Measurements from ENCODE around the gene LMX1A. TPM values are rescaled to one million over a fixed set of nuclear protein-coding genes. Genes with fewer than 3 reads are reported as not detected.

Gene LMX1A
- total RNA-seq, 2 experiments from 2014 or later, result not detected

DNA sequence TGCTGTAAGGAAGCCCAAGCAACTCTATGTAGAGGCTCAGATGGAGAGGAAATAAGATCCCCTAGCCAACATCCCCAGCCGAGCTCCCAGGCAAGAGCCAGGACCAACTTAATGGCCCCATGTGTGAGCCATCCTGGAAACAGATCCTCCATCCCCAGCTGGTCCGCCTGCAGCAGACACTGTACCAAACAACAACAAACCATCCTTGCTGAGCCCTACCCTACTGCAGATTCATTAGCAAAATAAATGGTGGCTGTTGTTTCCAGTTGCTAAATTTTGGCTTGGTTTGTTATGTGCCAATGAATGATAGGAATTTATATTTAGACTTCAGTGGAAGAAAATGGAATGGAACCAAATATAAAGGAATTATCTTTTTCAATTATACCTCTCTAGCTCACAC is 43.9 kb downstream of the LMX1A start:
- DNase-seq, result no peak
- peaks cover 28% of the 10 kb centered on the region for H3K27me3 Mint-ChIP-seq (ENCODE audit: low read depth)
- intact Hi-C loops (cut with micrococcal nuclease), result no loop called here
- no peak overlapping the region for H3K4me3 Mint-ChIP-seq
- H3K9me3 Mint-ChIP-seq, result no peaks in the 10 kb centered on the region
- H3K27ac Mint-ChIP-seq, result no peak overlapping the region
- CTCF ChIA-PET, result interaction anchor here (0.9 kb wide), 1 partner anchor 30 kb away, joined by 4 read pairs; no protein-coding TSS in a partner anchor
- no peaks in the 10 kb centered on the region for H3K4me1 Mint-ChIP-seq (ENCODE audit: low read depth)
- no peaks in the 10 kb centered on the region for H3K36me3 Mint-ChIP-seq (ENCODE audit: low read depth)

DNA sequence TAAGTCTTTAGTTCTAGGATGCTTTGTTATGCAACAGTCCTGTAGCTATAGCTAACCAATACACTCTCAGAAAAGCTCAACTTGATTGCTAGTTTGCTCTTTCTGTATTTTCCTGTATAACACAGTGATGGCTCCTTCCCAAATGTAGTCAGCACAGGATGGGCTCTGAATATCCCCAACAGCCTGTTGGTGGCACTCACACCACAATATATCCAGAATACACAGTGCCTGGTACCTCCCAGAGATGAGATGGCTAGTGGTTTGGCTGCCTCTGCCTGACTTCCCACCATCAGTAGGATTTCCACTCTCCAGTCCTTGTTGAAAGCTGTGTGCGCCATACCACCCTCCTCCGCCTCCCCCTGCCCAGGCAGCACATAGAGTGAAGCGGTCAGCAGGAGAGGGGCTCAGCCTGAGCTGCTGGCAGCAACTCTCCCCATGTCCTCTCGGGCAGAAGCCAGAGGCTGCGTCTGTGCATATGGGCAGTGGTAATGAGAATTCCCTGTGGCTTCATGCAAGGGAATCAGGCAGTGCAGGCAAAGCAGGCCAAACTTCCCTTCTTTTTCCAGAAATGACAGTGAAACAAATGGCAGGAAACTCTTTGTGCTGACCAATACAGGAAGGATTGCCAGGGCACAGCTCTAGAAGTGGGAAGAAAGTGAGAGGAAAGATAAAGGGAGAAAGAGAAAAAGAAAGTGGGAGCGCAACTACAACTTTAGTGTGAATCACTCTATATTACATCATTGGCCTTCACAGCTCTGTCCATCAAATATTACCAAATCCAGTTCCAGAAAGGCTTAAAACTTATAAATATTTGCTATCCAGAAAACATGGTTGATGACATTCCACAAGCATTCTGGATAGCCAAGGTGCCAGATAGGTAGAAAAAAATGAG is 49.7 kb downstream of the LMX1A start:
- CTCF ChIA-PET, result no interaction called here
- intact Hi-C loops (cut with micrococcal nuclease), result no loop called here
- no peak overlapping the region for H3K4me3 Mint-ChIP-seq
- H3K27ac Mint-ChIP-seq, result no peak overlapping the region
- no peaks in the 10 kb centered on the region for H3K36me3 Mint-ChIP-seq (ENCODE audit: low read depth)
- H3K27me3 Mint-ChIP-seq (ENCODE audit: low read depth), result peaks cover 6% of the 10 kb centered on the region
- DNase-seq, result no peak
- H3K4me1 Mint-ChIP-seq (ENCODE audit: low read depth), result no peaks in the 10 kb centered on the region
- H3K9me3 Mint-ChIP-seq, result no peaks in the 10 kb centered on the region

- no peaks in the 10 kb centered on the region for H3K4me1 Mint-ChIP-seq (ENCODE audit: low read depth)
- CTCF ChIA-PET, result no interaction called here
- H3K27me3 Mint-ChIP-seq (ENCODE audit: low read depth), result peaks cover 5% of the 10 kb centered on the region
- DNase-seq, result no peak
- no peaks in the 10 kb centered on the region for H3K36me3 Mint-ChIP-seq (ENCODE audit: low read depth)
- H3K4me3 Mint-ChIP-seq, result no peak overlapping the region
- H3K9me3 Mint-ChIP-seq, result no peaks in the 10 kb centered on the region
- intact Hi-C loops (cut with micrococcal nuclease), result no loop called here
- no peak overlapping the region for H3K27ac Mint-ChIP-seq
These were observed 53.1 kb downstream of the LMX1A start for GRCh38 chr1:165303386-165303785.

GRCh38 chr1:165300400-165300903 is 56.1 kb downstream of the LMX1A start:
- Mint-ChIP-seq H3K4me1 (ENCODE audit: low read depth) (no peaks in the 10 kb centered on the region), H3K27ac (no peak overlapping the region), H3K36me3 (ENCODE audit: low read depth) (no peaks in the 10 kb centered on the region), H3K9me3 (no peaks in the 10 kb centered on the region), H3K27me3 (ENCODE audit: low read depth) (peaks cover 5% of the 10 kb centered on the region), H3K4me3 (no peak overlapping the region)
- CTCF ChIA-PET, result interaction anchor here (0.6 kb wide), 1 partner anchor 301 kb away, joined by 3 read pairs; no protein-coding TSS in a partner anchor
- intact Hi-C loops (cut with micrococcal nuclease), result no loop called here
- no peak for DNase-seq

DNA sequence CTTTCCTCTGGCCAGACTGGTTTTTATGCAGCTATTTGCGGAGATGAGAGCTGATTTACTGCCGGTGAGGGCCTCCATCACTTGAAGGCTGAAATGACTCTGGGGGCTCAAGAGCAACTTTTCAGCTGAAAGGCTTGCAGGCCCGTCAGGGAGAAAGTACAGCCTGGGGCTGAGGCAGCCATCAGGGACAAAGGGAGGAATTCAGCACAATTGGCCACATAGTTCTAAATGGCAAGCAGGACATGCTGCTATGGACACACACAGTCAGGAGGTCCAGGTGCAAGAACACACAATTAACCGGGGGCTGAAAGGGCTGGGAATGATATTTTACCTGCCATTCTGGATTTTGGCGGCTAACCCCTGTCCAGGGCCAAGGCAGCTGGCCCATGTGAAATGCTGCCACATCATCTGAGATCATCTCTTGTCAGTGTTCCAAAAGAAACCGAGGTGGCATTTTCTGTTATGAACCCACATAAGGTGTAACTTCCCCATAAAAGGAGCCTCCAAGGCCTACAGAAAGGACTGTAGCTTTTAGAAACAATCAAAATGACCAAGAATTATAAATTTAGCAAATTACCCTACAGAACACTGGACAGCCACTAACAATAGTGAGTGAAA is 58.2 kb downstream of the LMX1A start:
- Mint-ChIP-seq H3K36me3 (ENCODE audit: low read depth) (no peaks in the 10 kb centered on the region), H3K9me3 (no peaks in the 10 kb centered on the region), H3K4me3 (no peak overlapping the region), H3K4me1 (ENCODE audit: low read depth) (no peaks in the 10 kb centered on the region), H3K27ac (no peak overlapping the region), H3K27me3 (ENCODE audit: low read depth) (peaks cover 5% of the 10 kb centered on the region)
- intact Hi-C loops (cut with micrococcal nuclease), result no loop called here
- no peak for DNase-seq
- CTCF ChIA-PET, result no interaction called here

DNA sequence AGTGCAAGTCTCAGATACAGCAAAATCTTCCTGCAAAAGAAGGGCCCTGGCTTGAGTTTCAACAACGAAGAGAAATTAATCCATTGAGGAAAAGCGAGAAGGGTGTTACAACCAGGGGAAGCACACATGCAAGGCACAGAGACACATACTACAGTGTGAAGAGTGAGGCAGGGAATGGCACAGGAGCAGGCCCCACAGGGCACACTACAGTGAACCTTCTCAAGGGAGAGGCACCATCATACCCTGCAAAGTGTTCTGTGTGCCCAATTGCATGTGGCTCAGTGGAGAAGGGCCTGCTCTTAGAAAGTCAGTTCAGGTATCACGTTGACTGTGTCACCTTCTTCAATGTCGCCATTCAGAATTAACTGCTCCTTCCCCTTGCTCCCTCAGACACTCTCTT is 60.3 kb downstream of the LMX1A start:
- Mint-ChIP-seq H3K27ac (no peak overlapping the region), H3K4me3 (no peak overlapping the region), H3K9me3 (no peaks in the 10 kb centered on the region), H3K4me1 (ENCODE audit: low read depth) (no peaks in the 10 kb centered on the region), H3K27me3 (ENCODE audit: low read depth) (peaks cover 2% of the 10 kb centered on the region), H3K36me3 (ENCODE audit: low read depth) (no peaks in the 10 kb centered on the region)
- no peak for DNase-seq
- intact Hi-C loops (cut with micrococcal nuclease), result no loop called here
- CTCF ChIA-PET, result no interaction called here

GRCh38 chr1:165290148-165290547 is 66.4 kb downstream of the LMX1A start:
- no peak for DNase-seq
- H3K27ac Mint-ChIP-seq, result no peak overlapping the region
- no peaks in the 10 kb centered on the region for H3K36me3 Mint-ChIP-seq (ENCODE audit: low read depth)
- H3K9me3 Mint-ChIP-seq, result no peaks in the 10 kb centered on the region
- intact Hi-C loops (cut with micrococcal nuclease), result no loop called here
- CTCF ChIA-PET, result no interaction called here
- H3K4me3 Mint-ChIP-seq, result no peak overlapping the region
- no peaks in the 10 kb centered on the region for H3K4me1 Mint-ChIP-seq (ENCODE audit: low read depth)
- H3K27me3 Mint-ChIP-seq (ENCODE audit: low read depth), result peaks cover 12% of the 10 kb centered on the region

GRCh38 chr1:165289556-165289955 is 67.0 kb downstream of the LMX1A start:
- DNase-seq, result no peak
- no peak overlapping the region for H3K4me3 Mint-ChIP-seq
- H3K36me3 Mint-ChIP-seq (ENCODE audit: low read depth), result no peaks in the 10 kb centered on the region
- CTCF ChIA-PET, result no interaction called here
- no peaks in the 10 kb centered on the region for H3K9me3 Mint-ChIP-seq
- intact Hi-C loops (cut with micrococcal nuclease), result no loop called here
- H3K27me3 Mint-ChIP-seq (ENCODE audit: low read depth), result peaks cover 13% of the 10 kb centered on the region
- no peaks in the 10 kb centered on the region for H3K4me1 Mint-ChIP-seq (ENCODE audit: low read depth)
- H3K27ac Mint-ChIP-seq, result no peak overlapping the region

DNA sequence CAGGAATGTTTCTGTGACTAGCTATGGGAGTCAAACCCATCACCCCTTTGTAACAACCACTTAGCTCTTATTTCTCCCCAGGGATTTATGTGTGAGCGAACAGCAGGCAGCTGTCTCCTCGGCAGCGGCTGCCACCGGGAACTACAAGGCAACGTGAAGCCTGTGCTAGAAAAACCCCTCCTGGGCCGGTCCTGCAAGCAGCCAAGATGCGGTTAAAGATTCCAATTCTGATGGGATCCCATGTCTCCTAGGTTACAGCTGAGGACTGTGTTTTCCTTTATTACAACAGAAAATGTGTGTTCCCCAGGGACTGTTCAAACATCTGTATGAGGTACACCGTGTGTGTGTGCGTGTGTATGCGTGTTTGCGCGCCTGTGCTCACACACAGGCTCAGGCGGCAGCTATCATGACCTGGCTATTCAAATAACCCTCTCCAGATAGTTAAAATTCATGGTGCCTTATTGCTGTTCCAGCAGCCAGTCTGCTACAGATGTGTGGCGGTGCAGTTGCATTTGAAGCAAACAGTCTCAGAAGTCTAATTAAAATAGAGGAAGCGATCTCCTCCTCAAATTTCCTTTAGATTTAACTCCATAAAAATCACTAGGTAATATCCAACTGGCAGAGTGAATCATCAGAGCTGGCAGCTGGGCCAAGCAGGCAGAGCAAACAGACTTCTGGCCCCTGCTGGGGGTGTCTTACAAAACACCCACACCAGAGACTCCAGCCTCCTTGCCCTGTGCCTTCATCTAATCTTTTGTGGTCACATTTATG is 68.0 kb downstream of the LMX1A start:
- DNase-seq, result no peak
- peaks cover 15% of the 10 kb centered on the region for H3K27me3 Mint-ChIP-seq (ENCODE audit: low read depth)
- H3K4me3 Mint-ChIP-seq, result no peak overlapping the region
- intact Hi-C loops (cut with micrococcal nuclease), result no loop called here
- CTCF ChIA-PET, result no interaction called here
- no peaks in the 10 kb centered on the region for H3K36me3 Mint-ChIP-seq (ENCODE audit: low read depth)
- no peak overlapping the region for H3K27ac Mint-ChIP-seq
- no peaks in the 10 kb centered on the region for H3K9me3 Mint-ChIP-seq
- H3K4me1 Mint-ChIP-seq (ENCODE audit: low read depth), result no peaks in the 10 kb centered on the region

- H3K27ac Mint-ChIP-seq, result no peak overlapping the region
- DNase-seq, result no peak
- no peaks in the 10 kb centered on the region for H3K36me3 Mint-ChIP-seq (ENCODE audit: low read depth)
- H3K27me3 Mint-ChIP-seq (ENCODE audit: low read depth), result peaks cover 15% of the 10 kb centered on the region
- CTCF ChIA-PET, result no interaction called here
- intact Hi-C loops (cut with micrococcal nuclease), result no loop called here
- H3K4me1 Mint-ChIP-seq (ENCODE audit: low read depth), result no peaks in the 10 kb centered on the region
- H3K9me3 Mint-ChIP-seq, result no peaks in the 10 kb centered on the region
- no peak overlapping the region for H3K4me3 Mint-ChIP-seq
These were observed 68.7 kb downstream of the LMX1A start for GRCh38 chr1:165287781-165288180.

DNA sequence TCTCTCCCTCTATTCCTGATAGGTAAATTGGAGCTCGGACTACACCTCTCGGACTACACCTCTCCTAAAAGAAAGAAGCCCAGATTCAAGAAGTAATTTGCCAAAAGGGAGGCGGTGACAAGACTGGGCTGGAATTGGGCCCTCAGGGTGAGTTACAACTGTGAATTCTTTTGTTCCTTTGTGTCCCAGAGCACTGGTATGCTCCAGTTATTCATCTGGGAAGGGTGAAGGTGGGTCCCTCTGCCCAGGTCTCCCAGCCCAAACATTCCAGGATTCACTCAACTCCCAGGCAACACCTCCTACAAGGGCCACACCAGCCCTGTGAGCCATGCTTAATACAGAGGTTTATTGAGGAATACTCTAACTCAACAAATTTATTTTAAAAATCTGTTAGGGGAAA is 69.2 kb downstream of the LMX1A start:
- Mint-ChIP-seq H3K27me3 (ENCODE audit: low read depth) (peaks cover 15% of the 10 kb centered on the region), H3K27ac (no peak overlapping the region), H3K9me3 (no peaks in the 10 kb centered on the region), H3K36me3 (ENCODE audit: low read depth) (no peaks in the 10 kb centered on the region), H3K4me1 (ENCODE audit: low read depth) (no peaks in the 10 kb centered on the region), H3K4me3 (no peak overlapping the region)
- intact Hi-C loops (cut with micrococcal nuclease), result no loop called here
- CTCF ChIA-PET, result no interaction called here
- no peak for DNase-seq

DNA sequence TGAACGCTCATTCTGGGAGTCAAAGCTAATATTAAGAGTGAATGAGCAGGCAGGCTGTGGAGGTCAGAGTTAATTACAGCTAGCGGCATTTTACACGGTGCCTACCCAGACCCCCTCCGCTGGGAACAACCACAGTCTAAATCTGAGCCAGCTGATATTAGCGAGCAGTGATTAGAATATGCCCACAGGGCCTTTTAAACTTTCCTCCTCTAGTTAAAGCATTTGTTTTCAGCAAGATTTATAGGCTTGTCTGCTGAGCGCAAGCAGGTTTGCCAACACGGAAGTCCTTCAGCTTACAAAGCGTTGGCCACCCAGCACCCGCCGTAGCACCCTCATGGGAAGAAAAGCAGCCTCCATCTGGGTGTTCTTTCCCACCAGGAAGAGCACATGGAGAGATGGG is 72.1 kb downstream of the LMX1A start:
- CTCF ChIA-PET, result no interaction called here
- no peak for DNase-seq
- Mint-ChIP-seq H3K4me3 (no peak overlapping the region), H3K27ac (no peak overlapping the region), H3K9me3 (no peaks in the 10 kb centered on the region), H3K27me3 (ENCODE audit: low read depth) (peaks cover 23% of the 10 kb centered on the region), H3K36me3 (ENCODE audit: low read depth) (no peaks in the 10 kb centered on the region), H3K4me1 (ENCODE audit: low read depth) (no peaks in the 10 kb centered on the region)
- intact Hi-C loops (cut with micrococcal nuclease), result no loop called here
